Mucosa of gallbladder (tissue), 1 donor: Measurements from ENCODE around the gene DLEC1. TPM values are rescaled to one million over a fixed set of nuclear protein-coding genes. Genes with fewer than 3 reads are reported as not detected.

Source experiments
- total RNA-seq: library from RNA; stranded (reverse); gene quantifications from one replicate; pipeline ENCODE4 v1.2.1, GENCODE V29; 2021
- donor health status: DM: no; HTN: no; CAD: no.

DLEC1 gene
- total RNA-seq, 1 donor from 2014 or later: 4.7 TPM

Other genes starting within 250 kb of the DLEC1 start
- 176 TPM for gene CTDSPL, start 177.3 kb upstream of the DLEC1 start, total RNA-seq
- gene VILL, start 48.4 kb upstream of the DLEC1 start, total RNA-seq: 131 TPM
- gene PLCD1, start 9.6 kb upstream of the DLEC1 start, total RNA-seq: 43.9 TPM
- 135 TPM for gene ACAA1, start 97.9 kb downstream of the DLEC1 start, total RNA-seq
- gene MYD88, start 99.5 kb downstream of the DLEC1 start, total RNA-seq: 35.2 TPM
- gene OXSR1, start 126.3 kb downstream of the DLEC1 start, total RNA-seq: 36.7 TPM
- 0.95 TPM for gene SLC22A13, start 226.6 kb downstream of the DLEC1 start, total RNA-seq
- gene SLC22A14, start 243.1 kb downstream of the DLEC1 start, total RNA-seq: 0.46 TPM